Sigmoid colon (tissue), 7 donors: ENCODE results near the gene CUEDC1. TPM values are rescaled to one million over a fixed set of nuclear protein-coding genes. Genes with fewer than 3 reads are reported as not detected.

Experiments used
- DNase-seq: peaks from one replicate; pipeline ENCODE4 v3.0.0-alpha.2; 2019
- H3K27ac ChIP-seq, 4 donors: fragments of 200-600 bp; sonication (generic); one replicate each; pipeline ENCODE4 v1.5.1; 2016 to 2019; ENCODE audit warnings: mild to moderate bottlenecking in 1 of 4
- H3K27me3 ChIP-seq, 3 donors: fragments of 200-600 bp; sonication (generic); one replicate each; pipeline ENCODE4 v1.5.1; 2019; ENCODE audit warnings: mild to moderate bottlenecking in 1 of 3
- H3K36me3 ChIP-seq, 4 donors: fragments of 200-600 bp; sonication (generic); one replicate each; pipeline ENCODE4 v1.5.1; 2016 to 2019
- H3K4me1 ChIP-seq, 4 donors: fragments of 200-600 bp; sonication (generic); one replicate each; pipeline ENCODE4 v1.5.1; 2017 to 2019
- H3K4me3 ChIP-seq, 4 donors: fragments of 200-600 bp; sonication (generic); one replicate each; pipeline ENCODE4 v1.5.1; 2017 to 2019; ENCODE audit warnings: mild to moderate bottlenecking in 2 of 4, moderate library complexity in 1 of 4
- H3K9me3 ChIP-seq, 4 donors: fragments of 200-600 bp in 3 of 4; sonication (generic) in 3 of 4; one replicate each; pipeline versions ENCODE4 v1.5.1 to v1.6.1; 2013 to 2019
- CTCF ChIP-seq, 4 experiments: fragments of 450-650 bp in 3 of 4; fragments of 200-600 bp in 1 of 4; IDR thresholded peaks; one replicate each; pipeline ENCODE4 v1.5.1; 2016 to 2019; ENCODE audit warnings: antibody characterized with exemption in 4 of 4, mild to moderate bottlenecking in 3 of 4, moderate library complexity in 2 of 4
- EP300 ChIP-seq, 4 donors: sonication (generic); formaldehyde crosslinking; IDR thresholded peaks; one replicate each; pipeline ENCODE4 v1.6.1; 2017; ENCODE audit warnings: antibody characterized with exemption in 4 of 4
- POLR2A ChIP-seq, 2 donors: fragments of 450-650 bp; IDR thresholded peaks; one replicate each; pipeline ENCODE4 v1.6.1; 2016; ENCODE audit warnings: antibody characterized with exemption in 2 of 2, mild to moderate bottlenecking in 2 of 2, moderate library complexity in 2 of 2
- POLR2AphosphoS5 ChIP-seq, 4 donors: sonication (generic); formaldehyde crosslinking; IDR thresholded peaks; one replicate each; pipeline ENCODE4 v1.6.1; 2017; ENCODE audit warnings: antibody characterized with exemption in 4 of 4
- WGBS, 2 donors: extraction: QIAGEN DNeasy Blood & Tissue Kit; methylation state at CpG; one replicate each; pipeline ENCODE4 v1.1.7; 2013; 5-methylcytosine and 5-hydroxymethylcytosine counted together
- intact Hi-C: fragments of 100-400 bp; cut with DNase I; formaldehyde crosslinking; loops from one replicate; pipeline ENCODE4 v1.15.1; 2023
- polyA plus RNA-seq, 3 donors: library from polyadenylated mRNA; stranded (reverse); fragments of 200-250 nt; gene quantifications; one replicate each; pipeline ENCODE4 v1.2.3, GENCODE V29; 2013
- total RNA-seq, 4 donors: library from RNA; depleted of rRNA; stranded (reverse); fragments of >200 nt; gene quantifications; one replicate each; pipeline ENCODE4 v1.1.0, GENCODE V29; 2016
- donor health status: healthy with polysubstance abuse.
- donor health status: Bipolar disorder and iron deficiency.
- donor health status: healthy.

The CUEDC1 gene
- total and polyA plus RNA-seq, 7 donors = 3.0 to 64.0 (median 29.5) TPM

DNA sequence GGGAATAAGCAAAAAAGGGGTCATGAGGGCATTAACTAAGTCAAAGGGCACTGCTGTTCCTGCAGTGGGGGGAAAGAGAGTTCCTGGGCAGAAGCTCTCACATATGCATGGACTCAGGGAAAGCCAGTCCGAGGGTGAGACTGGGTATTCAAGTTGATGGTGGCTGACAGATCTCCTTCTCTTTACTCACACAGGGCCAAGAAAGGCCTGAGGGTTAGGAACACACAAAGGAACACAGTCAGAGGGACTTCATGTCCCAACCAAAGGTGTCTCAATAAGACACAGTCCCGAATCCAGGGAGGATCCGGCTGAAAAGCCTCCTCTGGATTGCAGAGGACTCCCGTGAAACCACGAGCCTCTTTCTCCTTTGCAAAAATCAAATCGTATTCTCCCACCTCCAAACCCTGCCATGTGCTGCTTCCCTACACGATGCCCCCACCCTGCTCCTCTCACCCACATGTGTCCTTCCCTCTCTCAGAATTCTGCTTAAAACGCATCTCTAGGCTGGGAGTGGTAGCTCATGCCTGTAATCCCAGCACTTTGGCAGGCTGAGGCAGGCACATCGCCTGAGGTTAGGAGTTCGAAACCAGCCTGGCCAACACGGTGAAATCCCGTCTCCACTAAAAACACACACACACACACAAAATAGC, 23.6 kb downstream of the CUEDC1 start:
- Histone ChIP-seq H3K4me3 (no peak overlapping the region), H3K4me1 (peaks cover 0 to 100% (median 97%) of the 10 kb centered on the region in 4 donors), H3K27me3 (no peaks in the 10 kb centered on the region), H3K27ac (peak overlapping the region; percentile 97 to 100 (median 99)), H3K36me3 (no peaks in the 10 kb centered on the region), H3K9me3 (no peaks in the 10 kb centered on the region)
- TF ChIP-seq EP300 (IDR thresholded peaks at IDR 0.05) = no peak
- TF ChIP-seq POLR2A (IDR thresholded peaks at IDR 0.05) = no peak
- TF ChIP-seq CTCF (IDR thresholded peaks at IDR 0.05) = no peak
- no peak for TF ChIP-seq POLR2AphosphoS5 (IDR thresholded peaks at IDR 0.05)
- no peak for DNase-seq
- intact Hi-C loops = no loop called here
- WGBS, 2 donors = 89 to 93% methylated on average over 12 of the region's 12 CpGs

- DNase-seq = no peak
- H3K27ac ChIP-seq = peak overlapping the region; percentile 97 to 100 (median 99)
- WGBS, 2 donors = 87 to 91% methylated on average over 5 of the region's 5 CpGs
- H3K9me3 ChIP-seq = no peaks in the 10 kb centered on the region
- intact Hi-C loops = no loop called here
- no peak overlapping the region for H3K4me3 ChIP-seq
- no peaks in the 10 kb centered on the region for H3K36me3 ChIP-seq
- peaks cover 0 to 100% (median 97%) of the 10 kb centered on the region in 4 donors for H3K4me1 ChIP-seq
- TF ChIP-seq POLR2AphosphoS5 (IDR thresholded peaks at IDR 0.05) = no peak
- TF ChIP-seq CTCF (IDR thresholded peaks at IDR 0.05) = no peak
- TF ChIP-seq POLR2A (IDR thresholded peaks at IDR 0.05) = no peak
- no peak for TF ChIP-seq EP300 (IDR thresholded peaks at IDR 0.05)
- H3K27me3 ChIP-seq = no peaks in the 10 kb centered on the region
Observed at GRCh38 chr17:57930239-57930638, 25.0 kb downstream of the CUEDC1 start.

DNA sequence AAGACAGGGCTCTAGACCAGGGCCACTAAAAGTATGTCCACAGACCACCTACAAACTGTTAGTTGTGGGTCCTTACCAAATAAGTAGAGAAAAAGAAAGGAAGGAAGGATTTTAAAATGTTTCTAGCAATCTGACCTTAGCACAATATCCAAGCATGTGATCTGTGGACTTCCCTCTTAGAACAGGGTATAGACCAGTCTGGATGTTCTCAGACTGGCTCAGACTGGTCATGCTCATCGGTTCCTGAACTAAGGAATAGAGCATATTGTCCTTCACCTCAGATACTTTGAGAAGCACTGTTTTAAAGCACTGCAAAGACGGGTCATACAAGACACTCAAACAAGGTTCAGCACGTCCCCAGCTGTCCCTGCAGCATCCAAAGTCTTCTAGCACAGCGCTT, 25.8 kb downstream of the CUEDC1 start:
- no peak for DNase-seq
- Histone ChIP-seq H3K4me1 (peaks cover 0 to 100% (median 96%) of the 10 kb centered on the region in 4 donors), H3K27me3 (no peaks in the 10 kb centered on the region), H3K9me3 (no peaks in the 10 kb centered on the region), H3K36me3 (no peaks in the 10 kb centered on the region), H3K27ac (peak overlapping the region; percentile 97 to 100 (median 99)), H3K4me3 (no peak overlapping the region)
- intact Hi-C loops = no loop called here
- WGBS, 2 donors = 64 to 67% methylated on average over 4 of the region's 4 CpGs
- no peak for TF ChIP-seq POLR2A (IDR thresholded peaks at IDR 0.05)

DNA sequence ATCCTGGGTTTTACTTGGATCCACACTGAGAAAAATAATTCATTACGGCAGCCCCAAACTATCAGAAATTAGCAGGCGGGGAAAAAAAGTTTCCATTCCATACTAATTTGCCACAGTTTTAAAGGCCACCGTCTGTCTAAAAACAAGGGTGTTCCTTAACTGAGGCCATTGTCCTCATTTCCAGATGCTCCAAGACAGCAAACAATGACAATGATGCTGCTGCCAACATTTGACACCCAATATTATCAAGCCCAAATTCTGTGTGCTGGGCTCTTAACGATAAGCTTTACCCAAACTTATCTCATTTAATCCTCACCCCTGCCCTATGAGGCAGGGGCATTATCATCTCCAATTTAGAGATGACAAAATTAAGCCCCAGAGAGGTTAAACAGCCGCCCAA, 26.3 kb downstream of the CUEDC1 start:
- Histone ChIP-seq H3K27me3 (no peaks in the 10 kb centered on the region), H3K36me3 (no peaks in the 10 kb centered on the region), H3K4me1 (peaks cover 0 to 100% (median 95%) of the 10 kb centered on the region in 4 donors), H3K9me3 (no peaks in the 10 kb centered on the region), H3K4me3 (no peak overlapping the region), H3K27ac (peak overlapping the region; percentile 97 to 100 (median 99))
- no peak for DNase-seq
- 75% methylated on average over 5 of the region's 5 CpGs for WGBS, 2 donors
- no peak for TF ChIP-seq EP300 (IDR thresholded peaks at IDR 0.05)
- no peak for TF ChIP-seq POLR2A (IDR thresholded peaks at IDR 0.05)
- no peak for TF ChIP-seq CTCF (IDR thresholded peaks at IDR 0.05)
- no peak for TF ChIP-seq POLR2AphosphoS5 (IDR thresholded peaks at IDR 0.05)
- intact Hi-C loops = no loop called here

GRCh38 chr17:57927048-57927723, 28.0 kb downstream of the CUEDC1 start:
- Histone ChIP-seq H3K36me3 (no peaks in the 10 kb centered on the region), H3K4me3 (no peak overlapping the region), H3K4me1 (peaks cover 0 to 99% (median 92%) of the 10 kb centered on the region in 4 donors), H3K27me3 (no peaks in the 10 kb centered on the region), H3K9me3 (no peaks in the 10 kb centered on the region), H3K27ac (peak overlapping the region; percentile 97 to 100 (median 99))
- WGBS, 2 donors = 20 to 54% methylated on average over 5 of the region's 5 CpGs
- intact Hi-C loops = no loop called here
- TF ChIP-seq POLR2A (IDR thresholded peaks at IDR 0.05) (no peak), CTCF (IDR thresholded peaks at IDR 0.05) (no peak), POLR2AphosphoS5 (IDR thresholded peaks at IDR 0.05) (no peak), EP300 (IDR thresholded peaks at IDR 0.05) (no peak)
- no peak for DNase-seq
